Raji (cell line): ENCODE measurements around the gene PDE9A.

ENCODE experiments used
- POLR2A ChIP-seq: IDR thresholded peaks from 2 replicates; pipeline ENCODE4 v1.6.1; 2011; ENCODE audit warnings: low read depth, low read length, control low read depth; ENCODE audit not compliant: insufficient read depth

The PDE9A gene

DNA sequence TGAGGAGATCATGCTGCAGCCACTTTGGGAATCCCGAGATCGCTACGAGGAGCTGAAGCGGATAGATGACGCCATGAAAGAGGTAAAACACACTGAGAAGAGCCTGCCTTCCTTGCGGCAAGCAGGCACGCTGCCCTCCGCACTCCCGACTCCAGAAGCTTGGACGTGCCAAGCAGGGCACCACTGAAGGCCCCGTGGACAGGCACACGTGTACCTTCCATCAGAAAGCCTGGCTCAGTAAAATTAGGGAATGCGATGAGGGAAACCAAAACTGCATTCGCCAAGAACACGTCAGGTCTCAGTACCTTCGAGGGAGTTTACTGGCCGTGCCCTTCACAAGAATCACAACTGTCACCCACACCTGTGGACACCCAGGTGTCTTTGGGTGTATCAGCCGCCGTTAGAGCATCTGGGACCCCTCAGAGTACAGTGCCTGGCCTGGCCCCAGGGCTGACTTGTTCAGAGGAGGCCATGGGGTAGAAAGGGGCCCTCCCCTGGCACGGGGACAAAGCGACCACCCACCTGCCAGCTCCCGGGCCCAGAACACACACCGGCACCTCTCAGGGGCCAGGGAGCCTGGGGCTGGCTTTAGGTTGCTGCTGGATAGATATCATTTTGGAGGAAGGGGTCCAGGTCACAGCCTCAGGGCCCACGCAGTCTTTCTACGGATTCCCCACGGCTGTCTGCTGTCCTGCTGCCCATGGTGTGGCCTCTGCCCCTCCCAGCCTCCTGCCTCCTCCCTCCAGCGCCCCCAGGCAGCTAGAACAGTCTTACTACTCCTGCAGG lies 117.5 kb downstream of the PDE9A start:
- TF ChIP-seq POLR2A: no peak

DNA sequence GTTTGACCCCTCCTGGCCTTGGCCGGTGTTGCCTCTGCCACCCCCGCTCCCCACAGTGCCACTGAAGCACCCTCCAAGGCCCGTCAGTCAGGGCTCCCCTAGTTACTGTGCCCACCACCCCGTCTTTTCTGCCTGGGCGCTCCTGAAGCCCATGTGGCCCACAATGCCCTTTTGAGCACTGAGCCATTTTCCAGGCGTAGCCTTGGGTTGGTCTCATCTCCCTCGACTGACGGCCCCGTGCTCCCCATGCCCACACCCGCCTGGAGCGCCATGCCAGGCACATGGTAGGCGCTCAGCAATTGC lies 118.0 kb downstream of the PDE9A start:
- TF ChIP-seq POLR2A: no peak

DNA sequence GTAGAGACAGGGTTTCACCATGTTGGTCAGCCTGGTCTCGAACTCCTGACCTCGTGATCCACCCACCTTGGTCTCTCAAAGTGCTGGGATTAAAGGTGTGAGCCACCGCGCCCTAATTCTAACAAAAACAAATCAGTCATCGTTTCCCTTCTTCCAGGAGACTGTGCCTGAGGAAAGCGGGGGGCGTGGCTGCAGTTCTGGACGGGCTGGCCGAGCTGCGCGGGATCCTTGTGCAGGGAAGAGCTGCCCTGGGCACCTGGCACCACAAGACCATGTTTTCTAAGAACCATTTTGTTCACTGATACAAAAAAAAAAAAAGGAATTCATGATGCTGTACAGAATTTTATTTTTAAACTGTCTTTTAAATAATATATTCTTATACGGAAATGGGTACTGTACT lies 121.7 kb downstream of the PDE9A start:
- TF ChIP-seq POLR2A: no peak

DNA sequence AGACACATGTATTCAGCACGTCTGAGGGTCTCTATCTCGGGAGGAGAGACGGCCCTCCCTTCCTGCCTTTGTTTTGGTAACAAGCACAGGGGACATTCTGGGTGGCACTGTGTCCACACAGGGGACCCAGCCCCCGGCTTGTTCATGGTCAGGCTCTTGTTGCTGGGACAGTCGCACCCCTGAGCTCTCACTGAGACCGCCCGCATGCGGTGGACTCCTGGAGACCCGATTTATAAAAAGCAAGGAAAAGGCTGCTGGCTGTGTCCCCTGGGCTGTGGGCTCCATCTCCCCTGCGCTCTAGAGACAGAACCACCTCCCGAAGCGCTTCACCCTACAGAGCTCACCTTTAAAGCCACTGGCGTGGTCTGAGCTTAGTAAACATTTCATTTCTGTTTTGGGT lies 122.5 kb downstream of the PDE9A start:
- no peak for TF ChIP-seq POLR2A

DNA sequence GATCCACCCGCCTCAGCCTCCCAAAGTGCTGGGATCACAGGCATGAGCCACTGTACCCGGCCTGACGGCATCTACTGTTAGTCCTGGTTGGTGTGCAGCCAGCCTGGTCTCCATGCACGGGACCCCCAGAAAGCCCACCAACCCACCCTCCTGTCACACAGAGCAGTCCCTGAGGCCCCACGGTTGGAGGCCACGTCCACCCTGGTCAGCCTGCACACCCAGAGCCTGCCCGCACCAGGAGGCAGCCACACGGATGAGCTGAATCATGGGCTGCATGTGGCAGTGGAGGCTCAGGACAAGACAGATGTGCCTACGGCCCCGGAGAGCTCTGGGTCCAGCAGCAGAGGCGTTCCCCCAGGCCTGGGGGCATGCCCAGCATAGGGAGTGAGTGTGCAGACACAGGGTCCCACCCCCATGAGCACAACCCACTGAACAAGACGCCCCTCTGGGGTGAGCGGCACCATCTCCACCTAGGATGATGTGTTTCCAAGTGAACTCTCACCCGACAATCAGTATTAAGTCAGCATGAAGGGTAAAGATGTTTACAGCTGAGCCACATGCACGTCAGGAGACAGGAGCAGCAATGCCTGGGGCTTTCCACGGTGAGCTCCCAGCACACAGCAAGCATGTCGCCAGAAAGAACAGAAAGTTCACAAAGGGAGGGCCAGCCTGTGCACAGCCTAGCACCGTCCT lies 123.8 kb downstream of the PDE9A start:
- no peak for TF ChIP-seq POLR2A

DNA sequence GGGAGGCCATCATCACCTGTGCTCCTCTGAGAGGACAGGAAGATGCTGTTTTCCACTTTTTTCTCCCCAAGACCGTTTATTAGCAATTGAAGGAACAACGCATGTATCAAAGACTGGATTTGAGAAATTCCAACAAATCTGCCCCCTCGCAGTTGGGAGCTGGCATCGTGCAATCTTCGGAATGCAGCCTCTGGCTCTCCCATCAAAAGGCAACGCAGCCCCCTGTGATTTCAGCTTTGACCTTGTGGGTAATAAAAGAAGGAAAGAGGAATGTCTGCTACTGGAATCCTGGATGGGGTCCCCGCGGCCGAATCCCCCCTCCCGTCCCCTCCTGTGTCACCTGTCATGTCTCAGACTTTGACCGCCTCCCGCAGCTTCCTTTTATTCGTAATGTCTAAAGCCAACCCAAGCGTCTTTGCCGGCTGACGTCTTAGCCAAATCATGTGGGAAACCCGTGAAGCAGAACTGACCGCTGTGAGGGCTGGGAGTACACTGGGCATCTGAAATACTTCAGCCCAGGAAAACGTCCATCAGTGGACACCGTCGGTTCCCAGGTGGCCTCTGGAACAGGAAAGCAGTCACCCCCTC lies 124.4 kb downstream of the PDE9A start:
- no peak for TF ChIP-seq POLR2A

DNA sequence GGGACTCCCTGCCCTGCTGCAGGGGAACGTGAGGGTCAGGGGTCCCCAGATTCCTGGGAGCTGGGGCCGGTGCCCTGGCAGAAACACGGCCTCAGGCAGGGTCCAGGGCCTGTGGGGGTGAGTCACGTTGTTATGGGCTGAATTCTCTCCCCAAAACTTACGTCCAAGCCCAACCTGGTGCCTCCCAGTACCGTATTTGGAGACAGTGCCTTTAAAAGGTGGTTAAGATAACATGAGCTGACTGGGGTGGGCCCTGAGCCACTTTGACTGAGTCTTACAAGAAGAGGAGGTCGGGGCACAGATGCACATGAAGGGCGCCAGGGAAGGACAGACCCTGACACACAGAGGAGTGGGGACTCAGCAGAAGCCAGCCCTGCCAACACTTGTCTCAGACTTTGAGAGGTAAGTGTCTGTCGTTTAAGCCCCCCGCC lies 126.0 kb downstream of the PDE9A start:
- TF ChIP-seq POLR2A: no peak

DNA sequence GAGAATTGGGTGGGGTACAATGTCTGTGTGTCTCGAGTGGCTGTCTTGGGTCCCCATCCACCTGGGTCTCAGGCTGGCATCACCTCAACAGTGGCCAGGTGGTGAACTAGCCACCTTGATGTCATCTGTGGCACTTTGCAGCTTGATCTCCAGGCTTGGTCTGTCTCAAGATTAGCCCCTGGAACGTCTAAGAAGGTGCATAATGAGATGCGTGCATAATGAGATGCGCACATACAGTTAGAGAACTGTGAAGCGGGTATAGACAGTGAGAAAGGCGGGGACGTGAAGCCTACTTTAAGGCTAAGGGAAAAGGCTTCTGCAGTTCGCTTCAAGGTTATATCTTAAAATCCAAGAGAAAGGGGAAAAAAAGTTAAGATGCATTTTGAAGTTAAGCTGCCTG lies 127.2 kb downstream of the PDE9A start:
- TF ChIP-seq POLR2A: no peak

DNA sequence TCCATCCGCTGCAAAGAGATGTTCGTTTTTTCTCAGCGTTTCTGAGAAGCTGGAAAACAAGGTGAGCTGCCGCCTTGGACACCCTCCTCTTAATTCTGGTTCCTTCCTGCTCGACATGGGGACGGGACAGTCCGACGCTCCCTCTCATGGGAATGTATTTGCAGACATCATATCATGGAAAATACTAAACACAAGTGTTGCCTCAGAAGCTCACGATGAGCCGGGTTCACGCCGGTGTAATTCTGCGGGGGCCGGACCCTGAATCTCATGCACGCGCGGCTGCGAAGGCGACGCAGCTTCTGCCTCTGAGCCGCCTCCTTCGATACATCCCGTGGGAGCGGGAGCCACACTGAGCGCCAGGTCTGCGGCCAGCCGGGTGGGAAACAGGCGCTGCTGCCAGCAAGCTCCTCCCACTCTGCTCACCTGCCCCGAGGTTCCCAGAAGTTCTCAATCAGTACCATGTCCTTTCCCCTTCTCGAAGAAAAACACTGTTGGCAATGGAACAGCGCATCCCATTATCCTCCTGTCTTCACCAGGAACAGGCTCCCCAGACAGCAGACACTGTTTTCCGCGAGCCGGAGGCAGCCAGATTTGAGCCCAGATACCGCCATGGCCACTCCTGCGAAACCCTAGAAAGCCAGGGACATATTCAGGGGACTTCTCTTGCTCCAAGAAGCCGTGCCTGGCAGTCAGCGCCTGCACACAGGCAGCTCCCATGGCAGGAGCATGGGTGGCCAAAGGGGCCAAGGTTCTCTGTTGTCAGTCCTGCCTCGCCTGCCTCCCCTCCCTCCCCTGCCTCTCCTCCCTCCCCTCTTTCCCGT lies 127.9 kb downstream of the PDE9A start:
- TF ChIP-seq POLR2A: no peak

DNA sequence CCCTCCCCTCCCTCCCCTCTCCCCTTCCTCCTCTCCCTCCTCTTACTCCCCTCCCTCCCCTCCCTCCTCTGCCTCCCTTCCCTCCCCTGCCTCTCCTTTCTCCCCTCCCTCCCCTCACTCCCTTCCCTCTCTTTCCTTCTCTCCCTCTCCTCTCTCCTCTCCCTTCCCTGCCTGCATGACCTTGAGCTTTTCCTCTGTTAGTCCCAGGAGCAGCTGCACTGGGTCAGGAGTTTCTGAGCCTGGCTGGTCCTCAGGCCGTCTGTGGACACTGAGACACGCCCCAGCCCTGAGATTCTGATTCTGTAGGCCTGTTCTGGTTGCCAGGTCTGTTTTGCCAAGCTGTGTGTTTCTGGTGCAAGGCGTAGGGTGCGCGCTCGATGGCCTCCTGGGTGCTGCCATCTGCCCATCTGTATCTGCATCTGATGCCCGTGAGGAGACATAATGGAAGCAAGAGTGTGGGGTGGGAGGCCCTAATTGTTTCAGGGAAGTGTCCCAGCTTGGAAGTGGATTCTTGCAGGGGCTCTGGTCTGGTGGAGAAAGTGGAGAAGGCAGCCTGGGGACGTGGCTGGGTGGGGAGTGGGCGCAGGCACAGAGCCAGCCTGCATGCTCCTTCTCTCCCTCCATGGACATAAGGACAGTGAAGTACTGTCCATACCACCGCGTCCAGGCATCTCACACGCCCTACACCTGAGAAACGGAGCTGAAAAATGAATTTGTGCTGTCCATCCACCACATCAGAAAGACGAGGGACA lies 128.7 kb downstream of the PDE9A start:
- TF ChIP-seq POLR2A: no peak

DNA sequence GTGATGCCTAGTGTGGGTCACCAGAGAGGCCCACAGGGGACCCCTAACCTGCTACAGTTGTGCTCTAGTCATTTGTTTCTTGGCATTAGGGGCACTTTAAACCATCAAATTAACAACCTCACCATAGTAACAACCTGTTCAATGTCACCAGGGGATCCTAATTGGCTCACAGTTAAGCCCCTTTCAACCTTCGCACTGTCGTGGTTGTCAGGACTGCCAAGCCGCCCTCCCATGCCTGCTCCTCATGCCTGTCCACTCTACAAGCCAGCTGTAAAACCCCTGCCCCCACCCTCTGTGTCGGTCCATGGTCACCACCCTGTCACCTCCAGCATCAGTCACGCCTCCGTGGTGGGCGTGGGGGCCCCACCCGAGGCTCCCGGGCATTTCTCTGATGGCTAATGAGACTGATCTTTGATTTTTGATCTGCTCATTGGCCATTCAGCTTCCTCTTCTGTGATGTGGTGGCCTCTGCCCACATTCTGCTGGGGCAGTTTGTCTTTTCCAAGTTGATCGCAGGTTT lies 129.4 kb downstream of the PDE9A start:
- no peak for TF ChIP-seq POLR2A

DNA sequence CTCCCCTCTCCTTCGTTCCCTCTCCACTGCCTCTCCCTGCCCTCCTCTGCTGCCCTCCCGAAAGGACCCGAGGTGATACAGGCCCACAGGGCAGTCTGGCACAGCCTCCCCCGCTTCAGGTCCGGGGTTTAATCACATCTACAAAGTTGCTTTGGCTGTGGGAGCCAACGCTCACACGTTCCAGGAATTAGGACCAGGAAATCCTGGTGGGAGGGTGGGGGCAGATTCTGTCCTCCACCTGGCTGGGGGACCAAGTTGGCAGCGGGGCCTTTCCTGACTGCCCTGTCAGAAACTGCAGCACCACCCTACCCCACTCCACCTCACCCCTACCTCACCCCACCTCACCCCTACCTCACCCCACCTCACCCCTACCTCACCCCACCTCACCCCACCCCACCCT lies 130.9 kb downstream of the PDE9A start:
- TF ChIP-seq POLR2A: no peak

DNA sequence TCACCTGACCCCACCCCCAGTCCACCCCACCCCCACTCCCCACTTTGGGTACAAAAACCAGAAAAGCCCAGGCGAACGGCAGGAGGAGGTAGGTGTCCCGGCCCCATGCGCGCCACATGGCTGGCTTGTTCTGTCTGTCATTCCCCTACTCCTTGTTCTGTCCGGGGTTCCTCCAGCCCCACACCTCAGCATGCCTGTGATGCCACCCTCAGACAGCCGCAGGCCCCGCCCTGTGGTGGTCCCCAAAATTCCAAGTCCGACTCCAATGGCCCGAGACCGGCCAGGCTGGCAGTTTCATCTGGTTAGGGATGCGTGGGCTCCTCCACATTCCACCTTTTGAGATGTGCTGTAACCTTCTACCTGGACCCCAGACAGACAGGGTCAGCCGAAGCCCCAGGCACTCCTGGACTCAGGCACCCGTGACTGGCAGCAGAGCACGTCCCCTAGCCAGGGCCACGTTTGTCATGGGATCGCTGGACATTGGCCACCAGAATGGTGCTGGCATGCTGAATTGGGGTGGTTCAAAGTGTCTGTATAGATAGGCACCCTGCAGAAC lies 131.6 kb downstream of the PDE9A start:
- no peak for TF ChIP-seq POLR2A

DNA sequence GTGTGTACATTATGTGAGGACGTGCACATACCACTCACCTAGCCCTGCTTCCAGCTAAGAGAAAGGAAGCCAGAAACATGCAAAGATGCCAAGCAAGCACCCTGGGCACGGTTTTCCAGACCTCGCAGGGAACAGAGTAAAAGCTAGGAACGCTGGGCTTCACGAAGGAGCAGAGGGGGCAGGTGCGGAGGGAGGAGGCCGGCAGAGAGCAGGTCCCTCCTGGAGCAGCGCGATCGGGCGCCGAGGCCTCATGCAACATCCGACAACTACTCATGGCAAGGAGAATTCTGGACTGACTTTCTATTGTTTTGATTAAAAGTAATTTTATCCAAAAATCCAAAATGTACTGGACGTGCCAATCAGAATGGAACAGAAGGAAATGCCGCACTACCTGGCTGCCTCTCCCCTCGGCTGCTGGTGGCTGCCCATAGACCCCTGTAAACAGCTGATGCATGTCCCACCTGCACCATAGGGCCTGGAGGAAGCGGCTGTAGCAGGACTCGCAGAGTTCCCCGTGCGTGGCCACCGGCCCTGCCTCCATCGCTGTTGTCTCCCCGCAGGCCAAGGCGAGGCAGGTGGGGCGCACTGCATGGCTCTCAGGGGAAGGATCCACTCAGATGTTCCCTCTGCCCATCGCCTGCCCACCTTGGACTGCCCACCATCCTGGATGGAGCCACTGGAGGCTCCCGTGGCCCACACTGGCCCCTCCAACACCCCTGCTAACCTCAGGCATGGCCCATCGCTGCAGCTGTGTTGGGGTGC lies 132.4 kb downstream of the PDE9A start:
- no peak for TF ChIP-seq POLR2A
